Ishikawa (cell line): Measurements from ENCODE around the gene SLC6A1.

ENCODE experiments used
- CEBPB ChIP-seq: IDR thresholded peaks from 2 replicates; pipeline ENCODE4 v1.6.1; 2012
- EP300 ChIP-seq: IDR thresholded peaks from 2 replicates; pipeline ENCODE4 v1.6.1; 2012; ENCODE audit warnings: borderline replicate concordance
- FOXM1 ChIP-seq: IDR thresholded peaks from 2 replicates; pipeline ENCODE4 v1.6.1; 2012; ENCODE audit warnings: low read depth, borderline replicate concordance
- RAD21 ChIP-seq: IDR thresholded peaks from 2 replicates; pipeline ENCODE4 v1.6.1; 2012; ENCODE audit warnings: low read depth
- TAF1 ChIP-seq: IDR thresholded peaks from 2 replicates; pipeline ENCODE4 v1.6.1; 2012; ENCODE audit warnings: low read depth, mild to moderate bottlenecking
- TCF12 ChIP-seq: IDR thresholded peaks from 2 replicates; pipeline ENCODE4 v1.6.1; 2012; ENCODE audit warnings: low read depth
- YY1 ChIP-seq: IDR thresholded peaks from 2 replicates; pipeline ENCODE4 v1.6.1; 2012; ENCODE audit warnings: low read depth
- TF ChIP-seq, protein P1 (sequence below): IDR thresholded peaks from 2 replicates; pipeline ENCODE4 v1.6.1; 2012
- TF ChIP-seq, protein P2 (sequence below): IDR thresholded peaks from 2 replicates; pipeline ENCODE4 v1.6.1; 2012
- TF ChIP-seq, protein P3 (sequence below): IDR thresholded peaks from 2 replicates; pipeline ENCODE4 v1.6.1; 2012; ENCODE audit warnings: low read depth, mild to moderate bottlenecking

DNA sequence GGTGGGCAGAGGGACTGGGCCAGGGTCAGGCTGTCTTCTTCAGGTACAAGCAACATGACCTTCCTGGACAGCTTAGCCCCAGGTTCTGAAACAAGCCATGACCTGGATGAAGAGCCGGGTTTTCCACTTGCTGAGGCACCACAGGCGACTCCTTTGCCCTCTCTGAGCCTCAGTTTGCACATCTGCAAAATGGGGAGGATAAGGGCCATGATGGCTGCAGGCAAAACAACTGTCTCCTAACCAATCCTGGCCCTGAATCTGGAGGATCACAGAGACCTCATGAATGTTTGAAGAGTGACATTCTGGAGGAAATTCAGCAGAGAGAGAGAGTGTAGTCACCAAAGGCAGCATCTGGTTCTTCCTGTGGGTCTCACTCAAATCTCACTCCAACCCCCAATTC, 8.0 kb downstream of the SLC6A1 start:
- TF ChIP-seq, protein P1, sequence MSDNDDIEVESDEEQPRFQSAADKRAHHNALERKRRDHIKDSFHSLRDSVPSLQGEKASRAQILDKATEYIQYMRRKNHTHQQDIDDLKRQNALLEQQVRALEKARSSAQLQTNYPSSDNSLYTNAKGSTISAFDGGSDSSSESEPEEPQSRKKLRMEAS: no peak
- TF ChIP-seq YY1 (no peak), TAF1 (no peak), EP300 (no peak), FOXM1 (no peak), TCF12 (no peak), RAD21 (no peak), CEBPB (no peak)
- TF ChIP-seq, protein P2, sequence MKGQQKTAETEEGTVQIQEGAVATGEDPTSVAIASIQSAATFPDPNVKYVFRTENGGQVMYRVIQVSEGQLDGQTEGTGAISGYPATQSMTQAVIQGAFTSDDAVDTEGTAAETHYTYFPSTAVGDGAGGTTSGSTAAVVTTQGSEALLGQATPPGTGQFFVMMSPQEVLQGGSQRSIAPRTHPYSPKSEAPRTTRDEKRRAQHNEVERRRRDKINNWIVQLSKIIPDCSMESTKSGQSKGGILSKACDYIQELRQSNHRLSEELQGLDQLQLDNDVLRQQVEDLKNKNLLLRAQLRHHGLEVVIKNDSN: no peak
- TF ChIP-seq, protein P3, sequence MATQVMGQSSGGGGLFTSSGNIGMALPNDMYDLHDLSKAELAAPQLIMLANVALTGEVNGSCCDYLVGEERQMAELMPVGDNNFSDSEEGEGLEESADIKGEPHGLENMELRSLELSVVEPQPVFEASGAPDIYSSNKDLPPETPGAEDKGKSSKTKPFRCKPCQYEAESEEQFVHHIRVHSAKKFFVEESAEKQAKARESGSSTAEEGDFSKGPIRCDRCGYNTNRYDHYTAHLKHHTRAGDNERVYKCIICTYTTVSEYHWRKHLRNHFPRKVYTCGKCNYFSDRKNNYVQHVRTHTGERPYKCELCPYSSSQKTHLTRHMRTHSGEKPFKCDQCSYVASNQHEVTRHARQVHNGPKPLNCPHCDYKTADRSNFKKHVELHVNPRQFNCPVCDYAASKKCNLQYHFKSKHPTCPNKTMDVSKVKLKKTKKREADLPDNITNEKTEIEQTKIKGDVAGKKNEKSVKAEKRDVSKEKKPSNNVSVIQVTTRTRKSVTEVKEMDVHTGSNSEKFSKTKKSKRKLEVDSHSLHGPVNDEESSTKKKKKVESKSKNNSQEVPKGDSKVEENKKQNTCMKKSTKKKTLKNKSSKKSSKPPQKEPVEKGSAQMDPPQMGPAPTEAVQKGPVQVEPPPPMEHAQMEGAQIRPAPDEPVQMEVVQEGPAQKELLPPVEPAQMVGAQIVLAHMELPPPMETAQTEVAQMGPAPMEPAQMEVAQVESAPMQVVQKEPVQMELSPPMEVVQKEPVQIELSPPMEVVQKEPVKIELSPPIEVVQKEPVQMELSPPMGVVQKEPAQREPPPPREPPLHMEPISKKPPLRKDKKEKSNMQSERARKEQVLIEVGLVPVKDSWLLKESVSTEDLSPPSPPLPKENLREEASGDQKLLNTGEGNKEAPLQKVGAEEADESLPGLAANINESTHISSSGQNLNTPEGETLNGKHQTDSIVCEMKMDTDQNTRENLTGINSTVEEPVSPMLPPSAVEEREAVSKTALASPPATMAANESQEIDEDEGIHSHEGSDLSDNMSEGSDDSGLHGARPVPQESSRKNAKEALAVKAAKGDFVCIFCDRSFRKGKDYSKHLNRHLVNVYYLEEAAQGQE: no peak
